ENCODE measurements around the gene HLA-A. TPM values are rescaled to one million over a fixed set of nuclear protein-coding genes. Genes with fewer than 3 reads are reported as not detected.
A peak's percentile ranks its signal among the peaks of the same experiment; 100 is the strongest.
"Not testable (repeated sequence)": the region's sequence is repeated elsewhere in the genome, so short reads cannot be mapped to it uniquely, and the experiment has no call there.

The HLA-A gene
- total RNA-seq, 4 donors from 2014 or later: 160 to 722 (median 625) TPM

GRCh38 chr6:29925727-29926412, 16.5 kb upstream of the HLA-A start:
- Histone ChIP-seq H3K4me1 (no peaks in the 10 kb centered on the region), H3K9me3 (no peaks in the 10 kb centered on the region), H3K27me3 (no peaks in the 10 kb centered on the region), H3K4me3 (peak overlapping the region in 1 of 2 donors; percentile 55), H3K27ac (peak overlapping the region in 1 of 2 donors; percentile 92), H3K36me3 (no peaks in the 10 kb centered on the region)
- peak in 1 of 2 donors; percentile 53 for DNase-seq
- intact Hi-C loops (cut with DNase I; ENCODE audit: low total_unique reads): no loop called here
- no peak for TF ChIP-seq POLR2A (IDR thresholded peaks at IDR 0.05)
- TF ChIP-seq CTCF (IDR thresholded peaks at IDR 0.05): no peak

GRCh38 chr6:29926413-29927274, 15.7 kb upstream of the HLA-A start:
- no peak for TF ChIP-seq CTCF (IDR thresholded peaks at IDR 0.05)
- peak in 1 of 2 donors; percentile 40 for TF ChIP-seq POLR2A (IDR thresholded peaks at IDR 0.05)
- no peaks in the 10 kb centered on the region for H3K9me3 ChIP-seq
- H3K27ac ChIP-seq: peak overlapping the region in 1 of 2 donors; percentile 92
- DNase-seq: peak; percentile 71 to 78
- peak overlapping the region in 1 of 2 donors; percentile 55 for H3K4me3 ChIP-seq
- H3K27me3 ChIP-seq: no peaks in the 10 kb centered on the region
- intact Hi-C loops (cut with DNase I; ENCODE audit: low total_unique reads): no loop called here
- H3K4me1 ChIP-seq: no peaks in the 10 kb centered on the region
- H3K36me3 ChIP-seq: no peaks in the 10 kb centered on the region

- peak overlapping the region in 1 of 2 donors; percentile 55 for H3K4me3 ChIP-seq
- TF ChIP-seq POLR2A (IDR thresholded peaks at IDR 0.05) (no peak), CTCF (IDR thresholded peaks at IDR 0.05) (no peak)
- no peaks in the 10 kb centered on the region for H3K27me3 ChIP-seq
- no peaks in the 10 kb centered on the region for H3K9me3 ChIP-seq
- DNase-seq: no peak
- intact Hi-C loops (cut with DNase I; ENCODE audit: low total_unique reads): no loop called here
- H3K27ac ChIP-seq: peak overlapping the region in 1 of 2 donors; percentile 92
- H3K4me1 ChIP-seq: no peaks in the 10 kb centered on the region
- H3K36me3 ChIP-seq: no peaks in the 10 kb centered on the region
These were observed 15.1 kb upstream of the HLA-A start for GRCh38 chr6:29927275-29927569.

- no peak overlapping the region for H3K27ac ChIP-seq
- intact Hi-C loops (cut with DNase I; ENCODE audit: low total_unique reads): no loop called here
- H3K4me1 ChIP-seq: no peaks in the 10 kb centered on the region
- no peaks in the 10 kb centered on the region for H3K9me3 ChIP-seq
- H3K27me3 ChIP-seq: no peaks in the 10 kb centered on the region
- TF ChIP-seq POLR2A (IDR thresholded peaks at IDR 0.05): no peak
- TF ChIP-seq CTCF (IDR thresholded peaks at IDR 0.05): no peak
- H3K36me3 ChIP-seq: no peaks in the 10 kb centered on the region
- no peak for DNase-seq
- no peak overlapping the region for H3K4me3 ChIP-seq
These were observed 14.4 kb upstream of the HLA-A start for GRCh38 chr6:29927841-29928388.

- H3K4me1 ChIP-seq; H3K9me3 ChIP-seq; H3K27ac ChIP-seq; H3K27me3 ChIP-seq; intact Hi-C loops (cut with DNase I; ENCODE audit: low total_unique reads); H3K4me3 ChIP-seq; DNase-seq; H3K36me3 ChIP-seq: not testable (repeated sequence)
These were observed 12.3 kb upstream of the HLA-A start for GRCh38 chr6:29930047-29930446.
